ENCODE data around the gene ACOT8.

DNA sequence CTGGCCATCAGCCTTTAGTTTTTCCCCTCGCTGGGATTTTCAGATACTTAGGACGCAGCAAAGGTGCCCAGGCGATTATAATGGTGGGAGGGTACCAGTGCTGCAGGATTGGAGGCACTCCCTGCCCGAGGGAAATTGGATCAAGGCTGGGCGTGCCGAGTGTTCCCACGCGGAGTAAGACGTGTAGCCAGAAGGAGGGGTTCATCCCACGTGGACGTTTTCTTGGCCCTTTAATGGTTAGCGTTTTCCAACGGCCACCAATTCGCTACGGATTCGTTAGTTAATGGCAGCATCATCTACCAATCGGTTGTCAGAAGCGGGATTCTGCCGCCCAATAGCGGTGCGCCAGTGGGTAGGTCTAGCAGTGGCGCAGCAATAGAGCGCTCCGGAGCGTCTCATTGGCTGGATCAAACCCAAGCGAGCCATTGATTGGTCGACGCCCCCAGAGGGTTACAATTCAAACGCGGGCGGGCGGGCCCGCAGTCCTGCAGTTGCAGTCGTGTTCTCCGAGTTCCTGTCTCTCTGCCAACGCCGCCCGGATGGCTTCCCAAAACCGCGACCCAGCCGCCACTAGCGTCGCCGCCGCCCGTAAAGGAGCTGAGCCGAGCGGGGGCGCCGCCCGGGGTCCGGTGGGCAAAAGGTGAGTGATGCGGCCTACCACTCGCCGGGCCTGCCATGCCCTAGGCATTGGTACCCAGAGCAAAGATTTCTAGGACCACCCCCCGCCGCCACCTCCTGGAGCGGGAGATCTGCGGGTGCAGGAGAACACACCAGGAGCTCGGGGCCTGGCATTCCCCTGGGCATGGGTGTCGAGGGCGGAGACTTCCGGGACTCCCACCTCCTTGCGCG, 44.8 kb downstream of the ACOT8 start, which contains the start of gene UBE2C:
- TF ChIP-seq, protein P1, sequence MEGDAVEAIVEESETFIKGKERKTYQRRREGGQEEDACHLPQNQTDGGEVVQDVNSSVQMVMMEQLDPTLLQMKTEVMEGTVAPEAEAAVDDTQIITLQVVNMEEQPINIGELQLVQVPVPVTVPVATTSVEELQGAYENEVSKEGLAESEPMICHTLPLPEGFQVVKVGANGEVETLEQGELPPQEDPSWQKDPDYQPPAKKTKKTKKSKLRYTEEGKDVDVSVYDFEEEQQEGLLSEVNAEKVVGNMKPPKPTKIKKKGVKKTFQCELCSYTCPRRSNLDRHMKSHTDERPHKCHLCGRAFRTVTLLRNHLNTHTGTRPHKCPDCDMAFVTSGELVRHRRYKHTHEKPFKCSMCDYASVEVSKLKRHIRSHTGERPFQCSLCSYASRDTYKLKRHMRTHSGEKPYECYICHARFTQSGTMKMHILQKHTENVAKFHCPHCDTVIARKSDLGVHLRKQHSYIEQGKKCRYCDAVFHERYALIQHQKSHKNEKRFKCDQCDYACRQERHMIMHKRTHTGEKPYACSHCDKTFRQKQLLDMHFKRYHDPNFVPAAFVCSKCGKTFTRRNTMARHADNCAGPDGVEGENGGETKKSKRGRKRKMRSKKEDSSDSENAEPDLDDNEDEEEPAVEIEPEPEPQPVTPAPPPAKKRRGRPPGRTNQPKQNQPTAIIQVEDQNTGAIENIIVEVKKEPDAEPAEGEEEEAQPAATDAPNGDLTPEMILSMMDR (IDR thresholded peaks at IDR 0.05; ENCODE audit: low read depth, low read length, poor library complexity, severe bottlenecking), result no peak
- TF ChIP-seq EZH2phosphoT487 (IDR thresholded peaks at IDR 0.05; ENCODE audit: borderline replicate concordance, low read length), result no peak

Data from DOHH2 (cell line).